GM18907 (cell line): ENCODE measurements around the gene CREB5.

Experiments used
- ATAC-seq: cut with Tn5 transposase; IDR thresholded peaks from one replicate; pipeline ENCODE4 v1.9.1; 2021; ENCODE audit warnings: mild to moderate bottlenecking, moderate library complexity; ENCODE audit not compliant: unreplicated experiment

Gene CREB5

DNA sequence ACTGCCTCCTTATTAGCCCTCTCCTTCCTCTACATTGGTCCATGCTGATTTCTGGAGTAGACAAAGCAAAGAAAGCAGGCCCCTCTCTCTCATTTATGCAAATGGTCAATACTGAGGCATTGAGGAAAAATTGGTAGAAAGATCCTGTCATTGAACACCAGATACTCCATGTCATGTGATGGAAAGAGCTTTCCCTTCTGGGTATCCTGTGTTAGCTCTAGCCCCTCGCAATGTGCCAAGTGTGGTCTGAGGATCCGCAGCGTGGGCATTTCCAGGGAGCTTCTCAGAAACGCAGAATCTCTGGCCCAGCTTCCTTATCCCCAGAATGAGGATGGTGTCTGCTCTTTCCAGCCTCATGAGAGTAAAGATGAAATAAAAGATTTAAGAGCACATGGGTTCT is 159.1 kb downstream of the CREB5 start:
- no peak for ATAC-seq

DNA sequence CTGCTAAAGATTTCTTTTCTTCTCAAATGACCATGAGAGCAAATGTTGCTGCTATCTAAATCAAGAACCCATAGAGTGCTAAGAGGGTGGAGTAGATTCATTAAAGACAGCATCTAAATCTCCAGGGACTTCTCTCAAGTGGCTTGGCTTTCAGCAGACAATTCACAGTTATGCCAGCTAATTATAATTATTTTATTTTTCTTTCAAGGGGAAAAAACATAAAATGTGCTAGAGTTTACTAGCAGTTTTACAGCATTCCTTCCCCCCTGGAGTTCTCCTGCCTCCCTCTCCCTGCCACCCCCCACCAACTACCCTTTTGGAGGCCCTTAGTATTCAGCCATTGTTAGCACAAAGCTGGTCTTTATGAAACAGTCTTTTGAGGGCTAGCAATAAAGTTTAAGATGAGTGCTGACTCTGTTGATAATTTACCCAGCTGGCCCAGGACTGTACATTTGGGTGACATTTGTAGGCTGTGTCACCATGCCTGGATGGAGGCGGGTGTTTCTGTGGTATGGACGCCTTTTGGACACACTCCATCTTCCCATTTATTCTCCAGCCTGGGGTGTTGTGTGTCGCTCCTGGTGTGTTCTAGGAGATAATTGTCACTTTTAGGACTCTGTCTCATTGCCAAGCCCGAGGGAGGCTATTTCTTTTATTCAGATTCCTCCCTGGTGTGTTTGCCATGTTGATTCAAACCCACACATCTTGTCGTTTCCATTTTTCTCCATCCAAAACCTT is 160.2 kb downstream of the CREB5 start:
- ATAC-seq = no peak

DNA sequence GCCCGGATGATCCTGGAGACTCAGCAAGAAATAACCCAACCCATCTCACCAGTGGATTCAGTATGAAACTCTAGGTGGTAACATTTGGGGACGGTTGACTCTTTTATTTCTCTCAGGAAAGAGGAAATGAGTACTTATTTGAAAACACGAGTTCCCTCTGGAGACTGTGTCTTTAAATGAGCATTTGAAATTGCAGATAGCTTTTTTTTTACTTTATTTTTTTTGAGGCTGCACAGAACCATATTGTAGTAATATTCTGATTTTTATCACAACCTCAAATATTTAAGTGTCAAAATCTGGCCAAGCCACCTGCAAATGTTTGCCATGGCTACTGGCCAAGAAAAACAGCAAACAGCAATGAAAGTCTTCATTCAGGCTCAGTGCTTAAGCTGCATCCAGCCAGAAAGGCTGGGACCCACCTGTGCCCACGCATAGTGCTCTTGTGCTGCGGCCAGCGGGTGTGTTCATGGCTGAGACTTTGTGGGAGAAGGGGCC is 160.8 kb downstream of the CREB5 start:
- no peak for ATAC-seq

DNA sequence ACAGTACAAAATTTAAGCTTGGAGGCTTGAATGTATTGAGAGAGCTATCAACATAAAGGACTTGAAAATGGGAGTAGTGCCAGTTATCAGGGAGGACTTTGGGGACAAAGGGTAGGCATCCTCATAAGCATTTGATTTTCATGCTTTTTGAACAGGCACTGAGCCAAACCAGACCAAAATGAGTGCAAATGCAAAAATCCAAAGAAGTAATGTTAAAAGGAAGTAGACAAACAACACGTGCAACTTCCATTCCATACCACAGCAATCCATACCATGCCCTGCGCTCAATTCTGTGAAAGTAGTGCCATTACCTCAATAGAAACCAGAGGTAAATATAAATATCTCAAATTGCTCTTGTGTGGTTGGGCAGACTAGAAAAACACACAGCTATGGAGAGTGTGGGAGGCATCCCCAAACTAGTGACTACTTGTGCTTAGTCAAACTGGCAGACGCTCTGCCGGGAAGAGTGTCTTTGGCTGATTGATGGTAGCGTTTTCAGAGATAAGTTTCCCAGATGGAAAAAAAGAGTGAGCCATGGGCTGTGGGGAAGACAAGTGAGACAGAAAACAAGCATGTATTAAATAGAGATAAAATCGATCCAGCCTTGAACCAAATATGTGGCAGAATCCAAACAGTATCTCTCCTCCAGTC is 161.5 kb downstream of the CREB5 start:
- ATAC-seq = no peak

DNA sequence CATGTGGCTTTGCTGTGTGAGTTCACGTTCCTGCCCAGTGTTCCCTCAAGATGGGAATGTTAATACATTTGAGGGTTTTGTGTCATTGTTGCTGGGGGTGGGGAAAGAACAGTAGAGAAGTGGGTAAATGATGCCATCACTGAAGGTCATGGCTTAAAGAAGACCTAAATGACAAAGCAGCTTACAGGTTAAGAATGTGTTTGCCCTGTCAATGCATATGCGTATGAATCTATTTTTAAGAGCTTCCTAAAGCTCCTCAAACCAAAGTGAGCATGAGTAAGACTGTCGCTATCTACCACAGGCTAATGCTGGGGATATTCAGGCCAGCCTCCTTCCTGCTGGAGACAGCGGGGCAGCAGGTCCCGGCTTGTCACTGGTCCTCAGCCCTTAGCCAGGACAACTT is 162.9 kb downstream of the CREB5 start:
- ATAC-seq = no peak

DNA sequence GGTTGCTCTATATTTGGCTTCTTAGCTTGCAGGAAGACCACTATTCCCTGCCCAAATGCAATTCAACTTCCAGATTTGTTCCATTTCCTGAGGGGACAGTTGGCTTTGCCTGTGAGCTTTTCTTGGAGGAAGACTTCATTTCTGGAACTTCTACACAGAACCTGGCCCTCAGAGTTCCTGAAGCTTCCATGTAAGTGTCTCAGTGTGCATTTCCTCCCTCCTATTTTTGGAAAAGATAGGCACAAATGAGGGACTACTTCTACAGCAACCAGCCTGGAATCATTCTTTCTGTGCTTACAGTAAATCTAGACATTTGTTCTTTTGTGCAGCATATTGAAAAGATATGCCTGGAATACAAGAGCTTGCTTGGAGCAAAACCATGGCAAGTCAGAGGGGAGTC is 164.3 kb downstream of the CREB5 start:
- ATAC-seq = no peak

DNA sequence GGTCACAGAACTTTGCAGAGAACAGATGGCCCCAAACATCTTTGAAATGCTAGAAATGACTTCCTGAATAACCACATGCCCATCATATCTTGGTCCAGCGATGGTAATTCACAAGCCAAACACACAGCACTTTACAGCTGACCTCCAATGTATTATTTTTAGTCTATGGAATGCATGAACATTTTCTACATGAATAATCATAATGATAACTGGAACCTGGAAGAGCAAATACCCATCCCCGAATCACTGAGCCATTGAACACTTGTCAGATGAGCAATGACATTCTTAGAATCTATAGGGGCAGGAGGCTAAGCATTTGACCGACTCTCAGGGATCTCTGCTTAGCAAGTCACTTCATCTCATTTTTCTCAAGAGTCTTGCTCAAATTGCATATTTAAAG is 167.3 kb downstream of the CREB5 start:
- no peak for ATAC-seq

DNA sequence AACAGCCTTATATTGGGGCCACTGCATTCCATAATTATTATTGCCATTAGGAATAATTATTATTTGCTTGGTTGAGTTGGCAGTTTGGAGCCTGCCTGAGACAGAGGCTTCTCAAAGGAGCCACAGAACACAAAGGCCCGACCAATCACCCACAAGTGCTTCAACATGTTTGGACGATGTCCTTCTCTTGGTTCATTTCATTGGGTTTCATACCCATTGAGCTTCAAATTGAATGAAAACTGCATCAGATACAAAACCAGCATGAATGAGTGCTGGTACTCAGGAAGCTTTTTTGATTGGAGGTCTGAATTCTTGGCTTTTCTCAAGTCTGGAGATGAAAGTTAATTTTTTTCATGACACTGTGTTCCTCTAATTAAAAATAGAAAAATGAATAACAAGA is 168.3 kb downstream of the CREB5 start:
- no peak for ATAC-seq

DNA sequence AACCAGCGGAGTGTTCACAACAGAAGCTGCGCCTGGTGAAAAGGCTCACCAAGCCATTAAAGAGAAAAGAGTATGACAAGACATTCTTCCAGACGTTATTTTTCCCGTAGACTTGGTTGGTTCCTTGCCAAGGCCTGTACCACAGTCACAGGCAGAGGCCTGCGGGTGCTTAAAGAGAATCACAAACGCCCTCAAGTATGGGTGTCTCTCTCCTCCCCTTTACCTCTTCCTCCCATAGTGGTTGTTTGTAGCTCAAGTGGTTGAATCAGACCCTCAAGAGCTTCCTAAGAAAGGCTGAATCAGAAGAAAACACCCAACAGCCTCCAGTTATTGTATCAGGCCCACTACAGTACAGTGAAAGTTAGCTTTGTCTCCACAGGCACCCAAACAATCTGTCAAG is 169.0 kb downstream of the CREB5 start:
- no peak for ATAC-seq

DNA sequence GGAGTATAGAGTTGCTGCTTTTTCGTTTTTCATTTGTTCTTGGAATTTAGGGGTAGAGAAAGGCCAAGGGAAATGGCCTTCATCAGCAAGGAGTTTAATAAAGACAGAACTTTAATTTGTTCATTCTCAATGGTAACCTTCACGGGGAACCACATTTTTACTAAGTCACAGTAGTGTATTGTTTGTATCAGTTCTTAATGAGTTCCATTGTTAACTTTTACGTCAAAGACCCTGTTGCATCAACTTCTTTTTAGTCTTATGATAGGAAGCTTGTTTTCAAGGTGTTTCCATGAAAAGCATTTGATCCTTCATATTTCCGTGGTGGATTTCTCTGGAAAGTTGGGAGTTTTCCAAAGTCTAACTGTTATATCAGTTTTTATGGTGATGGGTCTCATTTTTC is 169.9 kb downstream of the CREB5 start:
- ATAC-seq = no peak

DNA sequence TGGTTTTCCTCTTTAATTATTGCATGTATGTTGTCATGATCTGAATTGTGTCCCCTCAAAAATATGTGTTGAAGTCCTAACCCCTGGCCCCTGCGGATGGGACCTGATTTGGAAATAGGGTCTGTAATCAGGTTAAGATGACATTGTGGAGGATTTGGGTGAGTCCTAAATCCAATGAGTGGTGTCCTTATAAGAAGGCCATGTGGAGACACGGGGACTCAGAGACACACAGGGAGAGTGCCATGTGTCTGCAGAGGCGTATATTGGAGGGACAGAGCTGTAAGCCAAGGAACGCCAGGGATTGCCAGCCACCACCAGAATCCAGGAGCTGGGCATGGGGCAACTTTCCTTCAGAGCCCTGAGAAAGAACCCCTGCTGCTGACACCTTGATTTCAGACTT is 171.9 kb downstream of the CREB5 start:
- no peak for ATAC-seq

DNA sequence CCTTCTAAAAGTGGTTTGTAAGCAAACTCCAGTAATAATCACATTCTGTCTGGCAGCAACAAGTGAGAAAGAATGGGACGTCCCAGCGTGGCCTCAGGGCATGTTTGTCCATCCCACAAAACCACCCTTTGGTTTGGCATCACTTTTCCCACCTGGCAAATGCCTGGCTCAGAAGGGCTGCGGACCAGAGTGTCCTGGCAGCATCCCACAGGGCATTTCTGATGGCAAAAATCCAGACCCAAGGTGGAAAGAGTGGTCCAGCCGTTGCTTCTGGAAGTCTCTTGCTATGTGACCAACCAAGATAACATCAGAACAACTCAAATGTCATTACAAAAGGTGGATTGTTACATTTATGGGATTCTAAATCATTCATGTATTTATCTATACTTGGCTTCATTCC is 174.4 kb downstream of the CREB5 start:
- ATAC-seq = no peak

DNA sequence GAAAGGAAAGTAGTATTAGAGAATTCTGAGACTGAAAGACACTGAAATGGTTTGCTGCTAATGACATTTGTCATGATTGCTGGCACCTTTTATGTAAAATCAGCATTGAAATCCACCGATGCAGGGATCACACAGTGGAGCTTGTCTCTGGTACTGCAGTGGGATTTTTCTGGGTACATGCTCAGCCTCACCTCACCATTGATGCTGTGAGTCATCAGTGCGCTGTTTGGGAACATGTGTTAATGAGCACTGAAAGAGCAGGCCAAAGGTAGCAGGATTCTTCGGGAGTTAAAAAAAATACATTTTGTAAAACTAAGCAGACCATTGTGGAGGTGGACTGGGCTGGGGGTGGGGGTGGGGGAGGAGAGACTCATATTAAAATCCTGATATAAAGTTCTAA is 174.9 kb downstream of the CREB5 start:
- no peak for ATAC-seq

DNA sequence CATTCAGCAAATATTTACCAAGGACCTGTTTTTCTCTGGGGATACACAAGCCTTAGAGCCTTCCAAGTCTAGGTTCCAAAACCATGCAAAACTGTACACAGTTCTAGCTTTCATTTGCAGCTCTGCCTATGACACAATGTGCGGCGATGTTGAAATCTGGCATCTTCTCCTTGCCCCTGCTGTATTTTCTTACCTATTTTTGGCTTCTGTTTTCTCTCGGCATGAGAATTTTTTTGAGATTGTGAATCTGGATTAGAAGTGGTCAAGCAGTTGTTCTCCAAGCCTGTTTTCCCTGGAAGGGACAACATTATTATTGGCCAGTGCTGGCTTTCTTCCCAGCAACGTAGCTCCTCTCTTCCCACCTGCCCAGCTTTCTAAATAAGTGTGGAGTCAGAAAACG is 176.3 kb downstream of the CREB5 start:
- ATAC-seq = no peak

DNA sequence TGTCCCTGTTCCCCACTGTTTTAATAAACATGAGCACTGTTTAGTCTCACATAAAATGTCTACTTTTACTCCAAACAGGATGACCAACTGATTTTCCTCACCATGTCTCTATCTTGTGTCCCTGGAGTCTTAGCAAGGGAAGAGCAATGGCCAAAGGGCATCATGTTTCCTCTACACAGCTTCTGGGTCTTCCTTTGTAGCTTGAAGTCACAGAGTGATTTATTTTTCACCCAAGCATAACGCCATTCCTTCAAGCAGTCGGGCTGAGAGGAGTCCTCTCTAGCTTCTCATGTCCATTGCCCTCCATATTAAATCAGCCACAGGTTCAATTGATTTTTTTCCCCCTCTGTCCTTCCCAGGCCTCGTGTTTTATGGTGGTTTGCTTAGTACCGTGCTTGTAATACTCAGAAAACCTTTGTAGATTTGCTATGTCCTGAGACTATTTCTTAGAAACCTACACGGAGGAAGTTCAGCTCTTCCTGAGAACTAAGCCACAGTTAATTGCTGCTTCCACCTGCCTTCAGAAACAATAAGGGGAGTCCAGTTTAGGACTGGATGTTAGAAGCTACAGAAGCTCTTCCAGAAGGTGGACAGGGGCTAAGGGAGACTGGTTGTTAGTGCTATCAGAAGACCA is 178.8 kb downstream of the CREB5 start:
- no peak for ATAC-seq

DNA sequence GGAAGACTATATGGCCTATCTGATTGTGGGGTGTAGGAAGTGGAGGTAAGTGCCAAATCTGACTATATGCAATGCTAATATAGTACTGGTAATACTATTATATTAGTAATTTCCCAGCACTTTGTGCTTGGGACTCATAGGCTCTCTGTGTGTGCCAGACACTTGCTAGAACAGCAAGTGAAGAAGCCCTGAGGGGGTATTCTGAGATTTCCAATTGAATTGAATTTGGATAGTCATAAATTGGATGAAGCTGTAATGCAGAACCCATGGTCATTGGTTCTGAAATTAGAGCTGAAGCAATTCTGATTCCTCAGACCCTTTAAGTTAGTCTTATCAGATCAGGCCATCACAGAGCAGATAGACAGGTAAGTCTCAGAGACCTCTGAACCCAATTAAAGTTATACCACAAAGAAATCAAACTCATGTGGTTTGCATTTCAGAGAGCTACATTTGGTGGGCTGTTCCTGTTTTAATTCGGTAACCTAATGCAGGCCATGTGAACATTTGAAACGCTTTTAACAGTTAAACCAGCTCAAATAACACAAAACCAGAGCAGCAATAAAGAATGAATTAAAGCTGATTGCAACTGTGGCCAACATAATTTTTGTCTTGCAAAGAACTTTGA is 179.5 kb downstream of the CREB5 start:
- ATAC-seq = no peak

DNA sequence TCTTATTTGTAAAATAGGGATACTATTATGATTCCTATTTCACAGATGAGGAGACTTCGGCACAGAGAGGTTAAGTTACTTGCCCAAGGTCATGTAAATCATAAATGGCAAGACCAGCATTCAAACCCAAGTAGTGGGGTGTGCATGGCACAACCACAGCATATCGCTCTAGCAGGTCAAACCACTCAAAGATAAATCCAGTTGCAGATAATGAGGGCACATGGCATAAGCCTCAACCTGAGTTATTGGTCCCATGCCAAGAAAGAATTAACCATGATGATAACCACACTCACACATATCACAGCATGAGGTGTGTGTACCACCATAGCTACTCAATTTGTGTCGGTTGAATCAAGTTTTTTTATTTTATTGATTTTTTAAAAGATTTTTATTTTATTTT is 180.5 kb downstream of the CREB5 start:
- ATAC-seq = no peak

DNA sequence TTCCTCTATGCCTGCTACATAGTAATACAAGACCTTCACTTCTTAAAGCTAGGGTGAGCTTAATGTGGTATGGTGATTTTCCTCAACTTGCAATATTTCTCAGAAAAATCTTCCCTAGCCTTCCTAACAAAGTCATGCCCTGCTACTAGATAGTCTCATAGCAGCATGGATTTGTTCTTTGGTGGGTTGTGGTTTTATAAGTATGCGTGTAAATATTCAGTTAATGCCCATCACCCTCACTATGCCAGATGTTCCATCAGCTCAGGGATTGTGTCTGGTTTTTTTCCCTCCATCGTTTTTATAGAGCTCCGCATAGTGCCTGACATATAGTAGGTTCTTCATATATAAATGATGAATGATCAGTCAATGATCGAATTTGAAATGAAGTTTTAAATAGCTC is 182.8 kb downstream of the CREB5 start:
- ATAC-seq = no peak

DNA sequence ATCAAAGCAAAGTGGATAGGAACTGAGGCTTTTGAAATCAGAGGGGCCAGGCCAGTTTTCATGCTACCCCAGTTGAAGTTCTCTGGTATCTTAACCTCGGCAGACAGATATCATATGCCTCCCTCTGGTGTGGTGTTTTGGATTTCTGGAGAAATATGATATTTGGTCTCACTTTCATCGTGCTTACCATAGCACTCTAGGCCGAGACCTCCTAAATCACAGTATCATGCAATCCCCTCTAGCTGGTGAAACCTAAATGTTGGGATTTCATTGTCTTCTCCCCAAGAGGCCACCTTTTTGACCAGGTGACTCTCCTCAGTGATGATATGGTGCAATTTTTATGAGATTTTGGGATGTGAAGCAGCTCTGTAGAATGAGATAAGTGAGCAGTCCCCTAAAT is 183.5 kb downstream of the CREB5 start:
- no peak for ATAC-seq

DNA sequence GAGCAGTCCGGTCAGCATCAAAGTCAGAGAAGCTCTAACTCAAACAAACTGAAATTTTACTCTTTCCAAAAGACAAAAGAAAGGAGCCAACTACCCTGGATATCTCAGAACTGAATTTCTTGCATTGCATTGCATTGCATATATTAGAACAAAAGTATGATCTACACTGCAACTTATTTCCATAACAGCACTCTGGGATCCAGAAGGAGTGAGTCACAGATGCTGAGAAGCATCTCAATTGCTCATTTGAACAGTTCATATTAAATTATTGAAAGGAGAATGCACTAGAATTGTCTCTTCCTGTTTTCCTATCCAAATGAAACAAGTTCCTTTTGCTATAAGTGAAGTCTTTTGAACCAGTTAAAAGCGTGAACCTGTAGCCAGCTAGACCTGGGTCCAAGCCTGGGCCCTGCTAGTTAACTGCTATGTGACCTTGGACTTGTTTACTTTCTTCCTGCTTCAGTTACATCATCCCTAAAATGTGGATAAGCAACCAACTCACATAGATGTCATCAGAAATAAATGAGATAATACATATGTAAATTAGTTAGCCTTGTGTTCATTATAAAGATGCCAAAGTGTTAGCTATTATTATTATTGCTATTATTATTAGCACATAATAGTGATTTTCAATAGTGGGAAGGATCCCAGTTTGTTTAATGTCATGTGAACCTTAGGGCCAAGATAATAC is 184.1 kb downstream of the CREB5 start:
- ATAC-seq = no peak

DNA sequence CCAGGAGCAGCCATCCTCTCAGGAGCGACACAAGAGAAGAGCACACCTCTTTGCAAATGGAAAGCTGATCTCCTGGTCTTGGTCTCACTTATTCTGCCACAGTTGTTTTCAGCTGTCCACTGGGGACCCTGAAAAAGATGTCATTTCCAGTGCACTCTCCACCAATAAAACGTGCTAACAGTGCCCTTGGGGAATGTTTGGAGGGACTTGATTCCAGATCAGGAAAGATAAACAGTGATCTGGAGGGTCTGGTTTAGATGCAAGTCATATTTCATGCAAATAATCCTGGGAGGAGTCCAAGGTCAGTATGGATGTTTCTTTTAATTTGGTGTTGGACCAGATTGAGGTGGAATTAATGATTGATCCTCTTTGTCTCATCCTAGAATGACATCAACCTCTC is 185.0 kb downstream of the CREB5 start:
- no peak for ATAC-seq
